ENCODE measurements around the gene UBE2O. TPM values are rescaled to one million over a fixed set of nuclear protein-coding genes. Genes with fewer than 3 reads are reported as not detected.

UBE2O gene
- total RNA-seq, 1 experiment from 2014 or later = 57.4 TPM

DNA sequence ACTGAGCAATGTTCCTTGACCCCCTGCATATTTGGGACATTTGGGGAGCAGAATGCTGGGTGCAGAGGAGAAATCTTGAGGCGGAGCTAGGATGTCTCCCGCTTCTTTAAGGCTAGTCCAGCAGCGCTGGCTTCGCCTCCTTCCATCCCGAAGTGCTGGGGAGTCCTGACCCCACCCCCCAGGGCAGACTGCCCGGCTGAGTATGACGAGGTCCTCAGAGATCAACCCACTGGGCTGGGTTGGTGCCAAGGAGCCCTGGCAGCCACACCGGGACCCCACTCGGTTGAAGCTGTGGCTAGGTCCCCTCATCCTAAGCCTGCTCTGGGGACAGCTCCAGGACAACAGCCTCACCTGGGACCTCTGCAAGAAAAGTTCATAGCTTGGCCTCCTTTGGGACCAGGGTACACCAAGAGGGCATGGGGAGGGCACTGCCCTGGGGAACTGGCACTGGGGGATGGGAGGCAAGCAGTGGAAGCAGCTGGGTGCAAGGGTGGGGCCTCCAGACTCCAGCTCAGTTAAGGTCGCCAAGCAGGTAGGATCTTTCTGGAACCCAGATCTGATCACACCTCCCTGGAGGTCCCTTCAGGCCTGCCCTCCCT, 37.3 kb upstream of the UBE2O start:
- H3K27ac ChIP-seq (ENCODE audit: low read depth, low read length, poor library complexity, severe bottlenecking) = no peak overlapping the region
- H3K4me1 ChIP-seq (ENCODE audit: insufficient read depth, low read length, poor library complexity, severe bottlenecking) = peaks cover 16% of the 10 kb centered on the region
- no peak for DNase-seq (ENCODE audit: low spot score)
- H3K4me3 ChIP-seq (ENCODE audit: low read depth, low read length, poor library complexity, severe bottlenecking) = no peak overlapping the region
- intact Hi-C loops (cut with micrococcal nuclease; ENCODE audit: unreplicated experiment) = no loop called here
- H3K27me3 ChIP-seq (replicated peaks; ENCODE audit: insufficient read depth, low read depth, low read length, poor library complexity) = no peaks in the 10 kb centered on the region
- ChIA-PET CTCF (no interaction called here), POLR2A (ENCODE audit: low non-redundant PET) (no interaction called here)
- no TSS peak for BruUV-seq (replicated peaks)
- TF ChIP-seq EZH2 (IDR thresholded peaks at IDR 0.05; ENCODE audit: borderline replicate concordance, low read depth, low read length, poor library complexity, severe bottlenecking) = no peak
- TF ChIP-seq, protein P1, sequence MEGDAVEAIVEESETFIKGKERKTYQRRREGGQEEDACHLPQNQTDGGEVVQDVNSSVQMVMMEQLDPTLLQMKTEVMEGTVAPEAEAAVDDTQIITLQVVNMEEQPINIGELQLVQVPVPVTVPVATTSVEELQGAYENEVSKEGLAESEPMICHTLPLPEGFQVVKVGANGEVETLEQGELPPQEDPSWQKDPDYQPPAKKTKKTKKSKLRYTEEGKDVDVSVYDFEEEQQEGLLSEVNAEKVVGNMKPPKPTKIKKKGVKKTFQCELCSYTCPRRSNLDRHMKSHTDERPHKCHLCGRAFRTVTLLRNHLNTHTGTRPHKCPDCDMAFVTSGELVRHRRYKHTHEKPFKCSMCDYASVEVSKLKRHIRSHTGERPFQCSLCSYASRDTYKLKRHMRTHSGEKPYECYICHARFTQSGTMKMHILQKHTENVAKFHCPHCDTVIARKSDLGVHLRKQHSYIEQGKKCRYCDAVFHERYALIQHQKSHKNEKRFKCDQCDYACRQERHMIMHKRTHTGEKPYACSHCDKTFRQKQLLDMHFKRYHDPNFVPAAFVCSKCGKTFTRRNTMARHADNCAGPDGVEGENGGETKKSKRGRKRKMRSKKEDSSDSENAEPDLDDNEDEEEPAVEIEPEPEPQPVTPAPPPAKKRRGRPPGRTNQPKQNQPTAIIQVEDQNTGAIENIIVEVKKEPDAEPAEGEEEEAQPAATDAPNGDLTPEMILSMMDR (conservative IDR thresholded peaks at IDR 0.05; ENCODE audit: low read depth, low read length) = no peak
- H3K36me3 ChIP-seq (ENCODE audit: insufficient read depth, low read length, poor library complexity, severe bottlenecking) = no peaks in the 10 kb centered on the region
- no peaks in the 10 kb centered on the region for H3K9me3 ChIP-seq (ENCODE audit: low read depth, low read length, poor library complexity, severe bottlenecking)

DNA sequence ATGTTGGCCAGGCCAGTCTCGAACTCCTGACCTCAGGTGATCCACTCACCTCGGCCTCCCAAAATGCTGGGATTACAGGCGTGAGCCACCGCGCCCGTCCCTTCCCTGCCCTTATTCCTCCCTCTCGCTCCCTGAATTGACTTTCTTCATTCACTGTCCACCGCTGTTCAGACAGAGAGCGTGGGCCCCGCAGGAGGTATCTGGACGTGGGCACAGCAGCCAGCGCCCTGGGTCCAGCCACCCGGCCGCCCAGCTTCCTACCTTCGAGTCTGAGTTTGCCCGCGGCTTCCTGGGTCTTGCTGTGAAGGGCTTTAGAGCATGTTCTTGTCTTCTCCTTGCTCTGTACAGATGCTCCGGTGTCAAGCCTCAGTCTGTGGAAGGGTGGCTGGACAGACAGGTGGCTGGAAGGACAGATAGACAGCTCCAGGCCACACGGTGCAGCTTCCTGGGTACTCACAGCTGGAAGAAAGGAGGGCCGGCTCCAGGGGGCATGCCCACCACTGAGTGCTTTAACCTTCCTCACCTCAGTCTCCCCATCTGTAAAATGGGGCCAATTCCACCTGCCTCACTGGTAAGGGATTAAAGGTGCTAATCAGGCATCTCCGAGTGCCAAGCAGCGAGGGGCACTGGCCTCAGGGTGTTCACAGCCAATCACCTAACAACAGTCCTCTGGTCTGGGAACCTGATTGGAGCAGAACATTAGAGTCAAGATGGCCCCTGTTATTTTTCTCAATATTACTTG, 34.7 kb upstream of the UBE2O start:
- BruUV-seq (replicated peaks) = no TSS peak
- POLR2A ChIA-PET (ENCODE audit: low non-redundant PET) = no interaction called here
- intact Hi-C loops (cut with micrococcal nuclease; ENCODE audit: unreplicated experiment) = no loop called here
- Histone ChIP-seq H3K9me3 (ENCODE audit: low read depth, low read length, poor library complexity, severe bottlenecking) (no peaks in the 10 kb centered on the region), H3K27ac (ENCODE audit: low read depth, low read length, poor library complexity, severe bottlenecking) (no peak overlapping the region), H3K27me3 (replicated peaks; ENCODE audit: insufficient read depth, low read depth, low read length, poor library complexity) (no peaks in the 10 kb centered on the region), H3K4me3 (ENCODE audit: low read depth, low read length, poor library complexity, severe bottlenecking) (no peak overlapping the region), H3K36me3 (ENCODE audit: insufficient read depth, low read length, poor library complexity, severe bottlenecking) (no peaks in the 10 kb centered on the region), H3K4me1 (ENCODE audit: insufficient read depth, low read length, poor library complexity, severe bottlenecking) (peaks cover 4% of the 10 kb centered on the region)
- DNase-seq (ENCODE audit: low spot score) = no peak
- TF ChIP-seq, protein P1 (conservative IDR thresholded peaks at IDR 0.05; ENCODE audit: low read depth, low read length) = no peak
- no peak for TF ChIP-seq EZH2 (IDR thresholded peaks at IDR 0.05; ENCODE audit: borderline replicate concordance, low read depth, low read length, poor library complexity, severe bottlenecking)
- CTCF ChIA-PET = no interaction called here

DNA sequence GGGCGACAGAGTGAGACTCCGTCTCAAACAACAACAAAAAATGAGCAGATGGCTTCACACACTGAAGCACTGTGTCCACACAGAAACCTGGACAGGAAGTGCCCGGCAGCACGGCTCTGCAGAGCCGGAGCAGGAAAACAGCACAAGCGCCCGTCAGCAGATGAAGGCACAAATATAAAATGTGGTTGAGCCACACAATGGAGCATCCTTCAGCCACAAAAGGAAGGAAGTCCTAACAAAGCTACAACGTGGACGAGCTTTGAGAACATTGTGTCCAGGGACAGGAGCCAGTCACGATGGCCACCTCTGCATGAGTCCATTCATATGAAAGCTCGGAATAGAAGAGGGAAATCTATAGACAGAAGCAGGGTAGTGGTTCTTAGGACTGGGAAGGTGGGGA, 32.6 kb upstream of the UBE2O start:
- CTCF ChIA-PET = no interaction called here

More for the DNA sequence above, 32.6 kb upstream of the UBE2O start:
- intact Hi-C loops (cut with micrococcal nuclease; ENCODE audit: unreplicated experiment) = no loop called here
- TF ChIP-seq, protein P1 (conservative IDR thresholded peaks at IDR 0.05; ENCODE audit: low read depth, low read length) = no peak
- TF ChIP-seq EZH2 (IDR thresholded peaks at IDR 0.05; ENCODE audit: borderline replicate concordance, low read depth, low read length, poor library complexity, severe bottlenecking) = no peak
- H3K27ac ChIP-seq (ENCODE audit: low read depth, low read length, poor library complexity, severe bottlenecking) = no peak overlapping the region
- BruUV-seq (replicated peaks) = no TSS peak
- H3K9me3 ChIP-seq (ENCODE audit: low read depth, low read length, poor library complexity, severe bottlenecking) = no peaks in the 10 kb centered on the region
- H3K4me1 ChIP-seq (ENCODE audit: insufficient read depth, low read length, poor library complexity, severe bottlenecking) = no peaks in the 10 kb centered on the region
- no peaks in the 10 kb centered on the region for H3K27me3 ChIP-seq (replicated peaks; ENCODE audit: insufficient read depth, low read depth, low read length, poor library complexity)
- H3K36me3 ChIP-seq (ENCODE audit: insufficient read depth, low read length, poor library complexity, severe bottlenecking) = no peaks in the 10 kb centered on the region
- no peak for DNase-seq (ENCODE audit: low spot score)
- POLR2A ChIA-PET (ENCODE audit: low non-redundant PET) = no interaction called here
- no peak overlapping the region for H3K4me3 ChIP-seq (ENCODE audit: low read depth, low read length, poor library complexity, severe bottlenecking)
